C4-2B (cell line): ENCODE results near the gene ACAD8.

Experiments used
- H3K27ac ChIP-seq: fragments of 450-650 bp; 2 replicates; pipeline ENCODE4 v1.5.1; 2017
- ZFX ChIP-seq: fragments of 450-650 bp; IDR thresholded peaks from 2 replicates; pipeline ENCODE4 v1.6.1; 2017
- TF ChIP-seq, protein P1 (sequence below): fragments of 450-650 bp; conservative IDR thresholded peaks from 2 replicates; pipeline ENCODE4 v1.5.1; 2017; ENCODE audit warnings: mild to moderate bottlenecking

The ACAD8 gene

GRCh38 chr11:134270250-134270714 is 16.9 kb downstream of the ACAD8 start:
- H3K27ac ChIP-seq = no peak overlapping the region
- TF ChIP-seq, protein P1, sequence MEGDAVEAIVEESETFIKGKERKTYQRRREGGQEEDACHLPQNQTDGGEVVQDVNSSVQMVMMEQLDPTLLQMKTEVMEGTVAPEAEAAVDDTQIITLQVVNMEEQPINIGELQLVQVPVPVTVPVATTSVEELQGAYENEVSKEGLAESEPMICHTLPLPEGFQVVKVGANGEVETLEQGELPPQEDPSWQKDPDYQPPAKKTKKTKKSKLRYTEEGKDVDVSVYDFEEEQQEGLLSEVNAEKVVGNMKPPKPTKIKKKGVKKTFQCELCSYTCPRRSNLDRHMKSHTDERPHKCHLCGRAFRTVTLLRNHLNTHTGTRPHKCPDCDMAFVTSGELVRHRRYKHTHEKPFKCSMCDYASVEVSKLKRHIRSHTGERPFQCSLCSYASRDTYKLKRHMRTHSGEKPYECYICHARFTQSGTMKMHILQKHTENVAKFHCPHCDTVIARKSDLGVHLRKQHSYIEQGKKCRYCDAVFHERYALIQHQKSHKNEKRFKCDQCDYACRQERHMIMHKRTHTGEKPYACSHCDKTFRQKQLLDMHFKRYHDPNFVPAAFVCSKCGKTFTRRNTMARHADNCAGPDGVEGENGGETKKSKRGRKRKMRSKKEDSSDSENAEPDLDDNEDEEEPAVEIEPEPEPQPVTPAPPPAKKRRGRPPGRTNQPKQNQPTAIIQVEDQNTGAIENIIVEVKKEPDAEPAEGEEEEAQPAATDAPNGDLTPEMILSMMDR = peak; percentile 35
- TF ChIP-seq ZFX = no peak

DNA sequence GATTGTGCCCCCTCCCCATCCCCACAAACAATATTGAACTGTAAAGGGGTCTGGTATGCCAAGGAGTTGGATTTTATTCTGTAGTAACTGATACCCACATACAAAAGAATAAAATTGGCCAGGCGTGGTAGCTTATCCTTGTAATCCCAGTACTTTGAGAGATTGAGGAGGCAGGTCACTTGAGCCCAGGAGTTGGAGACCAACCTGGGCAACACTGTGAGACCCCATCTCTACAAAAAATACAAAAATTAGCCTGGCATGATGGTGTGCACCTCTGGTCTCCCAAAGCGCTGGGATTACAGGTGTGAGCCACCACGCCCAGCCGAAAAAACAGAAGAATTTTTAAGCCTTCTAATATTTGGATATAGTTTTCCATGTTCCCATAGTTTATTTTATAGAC is 18.6 kb downstream of the ACAD8 start:
- TF ChIP-seq, protein P1 = no peak
- TF ChIP-seq ZFX = no peak
- no peak overlapping the region for H3K27ac ChIP-seq

- no peak overlapping the region for H3K27ac ChIP-seq
- TF ChIP-seq ZFX = no peak
- TF ChIP-seq, protein P1 = no peak
Measured at GRCh38 chr11:134272381-134273316, 19.3 kb downstream of the ACAD8 start.

DNA sequence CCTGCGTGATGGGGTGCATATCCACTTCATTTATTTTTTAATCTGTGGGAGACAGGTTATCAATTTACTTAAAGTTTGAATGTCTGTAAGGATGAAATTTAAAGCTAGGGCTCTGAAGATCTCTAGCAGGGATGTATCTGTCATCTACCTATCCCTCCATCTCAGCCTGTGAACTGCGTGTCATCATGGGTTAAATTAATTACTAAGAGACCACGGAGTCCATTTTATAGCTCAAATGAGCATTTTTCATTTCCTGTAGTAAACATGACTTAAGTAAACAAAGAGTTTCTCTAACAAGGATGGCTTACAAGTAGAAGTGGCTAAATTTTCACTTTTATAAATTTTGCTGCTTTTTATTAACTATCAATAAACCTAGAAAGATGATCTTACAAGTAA is 19.9 kb downstream of the ACAD8 start:
- H3K27ac ChIP-seq = no peak overlapping the region
- TF ChIP-seq ZFX = no peak
- TF ChIP-seq, protein P1 = no peak

DNA sequence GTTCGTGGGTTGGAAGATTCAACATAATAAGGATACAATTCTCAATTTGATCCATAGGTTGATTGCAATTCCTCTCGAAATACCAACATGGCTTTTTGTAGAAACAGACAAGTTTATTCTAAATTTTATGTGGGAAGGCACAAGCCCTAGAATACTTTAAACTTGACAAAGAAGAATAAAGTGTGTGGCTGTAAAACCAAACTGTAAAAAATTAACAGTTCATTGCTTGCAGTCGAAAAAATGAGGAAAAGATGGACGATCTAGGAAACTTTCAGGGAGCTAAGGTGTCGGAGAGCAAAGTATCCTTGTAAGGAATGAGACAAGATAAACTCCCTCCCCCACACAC is 21.8 kb downstream of the ACAD8 start:
- no peak for TF ChIP-seq ZFX
- TF ChIP-seq, protein P1 = no peak
- no peak overlapping the region for H3K27ac ChIP-seq

- TF ChIP-seq ZFX = no peak
- TF ChIP-seq, protein P1 = no peak; the same call in 1 of the 2 replicates
- no peak within 1 kb of the TSS for H3K27ac ChIP-seq
Measured at GRCh38 chr11:134275534-134276395, 22.4 kb downstream of the ACAD8 start, which contains the start of gene GLB1L3. TSS of gene GLB1L3 (plus strand) at chr11:134276379. CDS start at chr11:134276741, 362 bp downstream.
